ENCODE data around the gene LCLAT1.

Gene LCLAT1

DNA sequence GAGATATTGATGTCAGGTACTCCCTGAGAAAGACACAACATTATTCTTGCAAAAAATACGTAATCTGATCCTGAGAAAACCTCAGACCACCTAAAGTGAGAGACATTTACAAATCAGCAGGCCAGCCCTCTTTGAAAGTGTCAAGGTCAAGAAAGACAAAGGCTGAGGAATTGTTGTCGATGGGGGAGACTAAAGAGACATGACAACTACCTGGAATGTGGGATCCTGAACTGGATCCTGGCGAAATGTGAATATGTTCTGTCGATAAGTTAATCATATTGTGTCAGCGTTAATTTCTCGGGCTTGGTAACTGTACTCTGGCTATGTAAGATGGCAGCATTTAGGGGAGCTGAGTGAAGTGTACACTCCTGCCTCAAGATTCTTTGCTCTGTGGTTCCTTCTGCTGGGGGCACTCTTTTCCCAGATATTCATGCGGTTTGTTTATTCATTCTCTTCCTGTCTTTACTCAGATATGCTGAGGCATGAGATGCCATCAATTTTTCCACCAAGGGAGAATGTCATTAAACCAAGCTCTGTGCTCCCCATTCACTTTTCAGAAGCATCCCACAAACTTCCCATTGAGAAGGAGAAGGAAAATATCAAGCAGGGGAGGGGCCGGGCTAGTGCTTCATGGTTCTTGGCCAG, 205.3 kb downstream of the LCLAT1 start:
- no peaks in the 10 kb centered on the region for H3K36me3 ChIP-seq (ENCODE audit: insufficient read depth, low read depth, low read length)
- H3K9ac ChIP-seq (ENCODE audit: low read depth, low read length) = no peak overlapping the region
- H3K4me1 ChIP-seq (ENCODE audit: insufficient read depth, low read length) = peaks cover 18% of the 10 kb centered on the region

DNA sequence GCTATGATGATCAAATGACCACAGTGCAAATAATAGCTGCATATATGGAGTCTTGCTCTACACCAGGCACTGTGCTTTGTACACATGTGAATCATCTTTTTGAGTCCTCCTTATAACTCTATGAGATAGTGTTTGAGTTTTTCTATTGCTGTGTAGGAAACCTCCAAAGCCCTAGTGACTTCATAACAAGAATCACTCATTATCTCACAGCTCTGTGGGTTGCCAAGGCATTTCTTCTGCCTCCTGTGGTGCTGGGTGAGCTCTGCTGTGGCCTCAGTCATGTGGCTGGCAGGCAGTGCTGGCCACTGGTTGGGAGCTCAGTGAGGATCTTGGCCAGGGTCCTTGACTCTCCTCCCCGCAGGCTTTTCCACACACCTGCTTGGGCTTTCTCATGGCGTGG, 206.8 kb downstream of the LCLAT1 start:
- Histone ChIP-seq H3K9me3 (ENCODE audit: insufficient read depth, low read depth, low read length) (no peaks in the 10 kb centered on the region), H3K27ac (ENCODE audit: low read length) (no peak overlapping the region), H3K4me3 (ENCODE audit: low read length) (no peak overlapping the region), H3K4me1 (ENCODE audit: insufficient read depth, low read length) (peaks cover 18% of the 10 kb centered on the region), H3K9ac (ENCODE audit: low read depth, low read length) (no peak overlapping the region), H3K36me3 (ENCODE audit: insufficient read depth, low read depth, low read length) (no peaks in the 10 kb centered on the region), H3K27me3 (ENCODE audit: insufficient read depth, low read length) (peaks cover 16% of the 10 kb centered on the region)

More for the DNA sequence above, 205.3 kb downstream of the LCLAT1 start:
- no peak overlapping the region for H3K27ac ChIP-seq (ENCODE audit: low read length)
- no peaks in the 10 kb centered on the region for H3K9me3 ChIP-seq (ENCODE audit: insufficient read depth, low read depth, low read length)
- peak overlapping the region; percentile 43; the same call in 1 of the 2 replicates for H3K4me3 ChIP-seq (ENCODE audit: low read length)
- peaks cover 16% of the 10 kb centered on the region for H3K27me3 ChIP-seq (ENCODE audit: insufficient read depth, low read length)

DNA sequence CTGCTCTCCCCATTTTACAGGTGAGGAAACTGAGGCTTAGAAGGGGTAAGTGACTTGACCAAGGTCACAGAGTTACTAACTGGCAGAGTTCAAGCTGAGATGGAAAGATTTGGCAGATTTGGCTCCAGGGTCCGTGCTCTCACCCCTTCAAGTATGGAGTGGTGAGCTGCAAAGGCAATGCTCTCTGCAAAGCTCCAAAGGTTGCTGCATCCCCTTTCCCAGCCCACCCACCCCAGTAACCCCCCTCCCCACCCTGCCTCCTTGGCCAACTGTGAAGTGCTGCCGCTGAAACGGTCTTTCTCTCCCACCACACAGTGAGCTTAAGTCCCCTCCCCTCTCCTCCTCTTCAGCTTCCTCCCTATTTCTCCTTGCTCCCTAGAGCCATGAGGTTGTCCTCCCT, 207.4 kb downstream of the LCLAT1 start:
- no peak overlapping the region for H3K27ac ChIP-seq (ENCODE audit: low read length)
- peaks cover 18% of the 10 kb centered on the region for H3K4me1 ChIP-seq (ENCODE audit: insufficient read depth, low read length)
- H3K36me3 ChIP-seq (ENCODE audit: insufficient read depth, low read depth, low read length) = no peaks in the 10 kb centered on the region
- H3K9me3 ChIP-seq (ENCODE audit: insufficient read depth, low read depth, low read length) = no peaks in the 10 kb centered on the region
- no peak overlapping the region for H3K4me3 ChIP-seq (ENCODE audit: low read length)
- H3K9ac ChIP-seq (ENCODE audit: low read depth, low read length) = no peak overlapping the region
- peaks cover 16% of the 10 kb centered on the region for H3K27me3 ChIP-seq (ENCODE audit: insufficient read depth, low read length)

DNA sequence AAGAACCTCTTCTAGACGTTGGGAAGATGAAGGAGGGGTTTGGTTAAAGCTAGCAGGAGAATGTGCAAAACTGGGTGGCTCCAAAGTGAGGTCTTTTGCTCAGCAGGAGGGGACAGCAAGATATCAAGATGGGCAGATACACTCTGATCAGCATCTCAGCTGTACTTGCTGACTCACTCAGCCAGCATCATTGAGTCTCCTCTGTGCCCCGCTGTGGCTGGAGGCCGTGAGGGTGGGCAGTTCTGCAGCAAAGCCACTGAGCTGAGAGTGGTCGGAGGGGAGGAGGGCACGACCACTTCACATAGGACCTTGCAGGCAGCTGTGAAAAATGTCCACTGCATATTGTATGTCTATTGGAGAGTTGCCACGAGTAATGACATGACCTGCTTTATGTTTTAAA, 208.2 kb downstream of the LCLAT1 start:
- H3K4me3 ChIP-seq (ENCODE audit: low read length) = no peak overlapping the region
- peaks cover 18% of the 10 kb centered on the region for H3K4me1 ChIP-seq (ENCODE audit: insufficient read depth, low read length)
- H3K9ac ChIP-seq (ENCODE audit: low read depth, low read length) = no peak overlapping the region
- H3K36me3 ChIP-seq (ENCODE audit: insufficient read depth, low read depth, low read length) = no peaks in the 10 kb centered on the region
- H3K9me3 ChIP-seq (ENCODE audit: insufficient read depth, low read depth, low read length) = no peaks in the 10 kb centered on the region
- no peak overlapping the region for H3K27ac ChIP-seq (ENCODE audit: low read length)
- peaks cover 16% of the 10 kb centered on the region for H3K27me3 ChIP-seq (ENCODE audit: insufficient read depth, low read length)

DNA sequence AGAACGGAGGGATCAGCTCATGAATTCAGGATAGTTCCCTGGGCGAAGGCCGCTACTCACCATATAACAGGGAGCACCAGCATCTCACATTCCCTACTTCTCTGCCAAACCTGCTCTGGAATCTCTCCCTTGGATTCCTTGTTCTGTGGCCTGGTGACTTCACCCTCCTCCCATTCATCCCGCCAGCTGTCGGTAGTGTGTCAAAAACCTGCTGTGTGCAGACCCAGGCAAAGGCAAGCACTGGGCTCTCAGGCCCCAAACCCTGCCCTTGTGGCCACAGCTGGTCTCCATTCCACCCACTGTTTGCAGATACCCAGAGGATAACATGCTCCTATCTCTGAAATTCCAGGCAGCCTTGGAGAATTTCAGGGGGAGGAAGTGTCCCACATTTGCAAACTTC, 208.6 kb downstream of the LCLAT1 start:
- H3K4me3 ChIP-seq (ENCODE audit: low read length) = no peak overlapping the region
- peaks cover 18% of the 10 kb centered on the region for H3K4me1 ChIP-seq (ENCODE audit: insufficient read depth, low read length)
- H3K36me3 ChIP-seq (ENCODE audit: insufficient read depth, low read depth, low read length) = no peaks in the 10 kb centered on the region
- no peaks in the 10 kb centered on the region for H3K9me3 ChIP-seq (ENCODE audit: insufficient read depth, low read depth, low read length)
- H3K27ac ChIP-seq (ENCODE audit: low read length) = no peak overlapping the region
- H3K27me3 ChIP-seq (ENCODE audit: insufficient read depth, low read length) = peaks cover 16% of the 10 kb centered on the region
- H3K9ac ChIP-seq (ENCODE audit: low read depth, low read length) = no peak overlapping the region

DNA sequence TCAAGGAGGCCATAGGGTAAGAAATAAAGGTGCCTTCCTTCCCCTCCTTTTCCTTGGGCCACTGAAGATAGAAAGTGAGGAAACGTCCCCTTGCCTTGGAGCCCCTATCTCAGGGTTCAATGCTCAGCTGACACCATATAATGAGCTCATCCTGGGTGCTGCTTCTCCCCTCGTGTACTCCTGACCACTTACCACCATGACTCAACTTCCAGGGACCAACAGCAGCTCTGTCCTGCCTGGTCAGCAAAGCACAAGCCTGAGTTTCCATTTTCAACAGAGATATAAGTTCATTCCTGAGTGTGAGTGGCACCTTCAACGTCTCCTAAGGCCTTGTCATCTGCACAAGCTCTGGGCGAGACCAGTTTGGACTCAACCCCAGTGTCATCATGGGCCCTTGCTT, 209.0 kb downstream of the LCLAT1 start:
- Histone ChIP-seq H3K27ac (ENCODE audit: low read length) (no peak overlapping the region), H3K9ac (ENCODE audit: low read depth, low read length) (no peak overlapping the region), H3K27me3 (ENCODE audit: insufficient read depth, low read length) (peaks cover 16% of the 10 kb centered on the region)

DNA sequence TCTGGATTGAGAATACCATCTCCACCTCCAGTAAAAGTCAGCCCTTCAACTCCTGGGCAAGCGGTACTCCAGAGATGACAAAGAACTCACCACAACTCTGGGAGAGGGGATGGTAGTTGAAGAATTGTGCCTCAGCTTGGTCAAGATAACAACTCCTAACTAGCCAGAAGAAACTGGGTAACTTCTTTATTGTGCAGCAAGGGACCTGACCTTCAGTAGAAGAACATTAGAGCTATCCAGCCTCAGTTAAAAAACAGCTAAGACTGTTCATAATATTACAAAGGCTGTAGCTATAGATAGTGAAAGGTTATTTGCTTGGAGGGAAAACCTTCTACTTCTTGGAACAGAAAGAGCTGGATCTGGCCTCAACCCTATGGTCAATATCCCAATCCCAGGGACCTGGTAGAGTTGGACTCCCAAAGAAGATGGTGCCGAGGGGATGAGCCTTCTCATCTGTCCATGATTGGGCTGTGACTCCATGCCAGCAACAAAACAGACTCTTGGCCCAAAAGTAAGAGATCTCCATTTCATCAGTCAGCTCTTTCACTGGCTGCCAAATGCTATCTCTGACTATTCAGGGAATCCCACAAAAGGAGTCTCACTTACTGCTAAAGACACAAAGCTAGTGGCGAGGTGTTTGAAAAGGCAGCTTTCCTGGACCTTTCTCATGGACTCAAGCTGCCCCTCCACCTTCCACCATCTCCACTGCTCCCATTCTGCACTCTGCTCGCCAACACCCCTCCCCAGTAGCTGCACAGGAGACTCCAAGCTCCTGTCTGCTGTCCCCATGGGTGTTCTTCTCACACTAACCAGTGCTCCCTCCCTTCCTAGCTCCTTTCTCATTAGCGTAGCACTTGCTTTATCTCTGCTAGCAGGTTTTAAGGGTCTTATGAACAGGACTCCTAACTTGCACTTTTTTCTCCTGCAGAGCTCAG, 214.4 kb downstream of the LCLAT1 start:
- Histone ChIP-seq H3K27me3 (ENCODE audit: insufficient read depth, low read length) (no peaks in the 10 kb centered on the region), H3K27ac (ENCODE audit: low read length) (no peak overlapping the region), H3K9me3 (ENCODE audit: insufficient read depth, low read depth, low read length) (no peaks in the 10 kb centered on the region), H3K9ac (ENCODE audit: low read depth, low read length) (no peak overlapping the region), H3K36me3 (ENCODE audit: insufficient read depth, low read depth, low read length) (no peaks in the 10 kb centered on the region), H3K4me3 (ENCODE audit: low read length) (no peak overlapping the region), H3K4me1 (ENCODE audit: insufficient read depth, low read length) (no peaks in the 10 kb centered on the region; the same call in 1 of the 2 replicates)

More for the DNA sequence above, 209.0 kb downstream of the LCLAT1 start:
- Histone ChIP-seq H3K36me3 (ENCODE audit: insufficient read depth, low read depth, low read length) (no peaks in the 10 kb centered on the region), H3K4me3 (ENCODE audit: low read length) (no peak overlapping the region), H3K9me3 (ENCODE audit: insufficient read depth, low read depth, low read length) (no peaks in the 10 kb centered on the region), H3K4me1 (ENCODE audit: insufficient read depth, low read length) (peaks cover 18% of the 10 kb centered on the region)

DNA sequence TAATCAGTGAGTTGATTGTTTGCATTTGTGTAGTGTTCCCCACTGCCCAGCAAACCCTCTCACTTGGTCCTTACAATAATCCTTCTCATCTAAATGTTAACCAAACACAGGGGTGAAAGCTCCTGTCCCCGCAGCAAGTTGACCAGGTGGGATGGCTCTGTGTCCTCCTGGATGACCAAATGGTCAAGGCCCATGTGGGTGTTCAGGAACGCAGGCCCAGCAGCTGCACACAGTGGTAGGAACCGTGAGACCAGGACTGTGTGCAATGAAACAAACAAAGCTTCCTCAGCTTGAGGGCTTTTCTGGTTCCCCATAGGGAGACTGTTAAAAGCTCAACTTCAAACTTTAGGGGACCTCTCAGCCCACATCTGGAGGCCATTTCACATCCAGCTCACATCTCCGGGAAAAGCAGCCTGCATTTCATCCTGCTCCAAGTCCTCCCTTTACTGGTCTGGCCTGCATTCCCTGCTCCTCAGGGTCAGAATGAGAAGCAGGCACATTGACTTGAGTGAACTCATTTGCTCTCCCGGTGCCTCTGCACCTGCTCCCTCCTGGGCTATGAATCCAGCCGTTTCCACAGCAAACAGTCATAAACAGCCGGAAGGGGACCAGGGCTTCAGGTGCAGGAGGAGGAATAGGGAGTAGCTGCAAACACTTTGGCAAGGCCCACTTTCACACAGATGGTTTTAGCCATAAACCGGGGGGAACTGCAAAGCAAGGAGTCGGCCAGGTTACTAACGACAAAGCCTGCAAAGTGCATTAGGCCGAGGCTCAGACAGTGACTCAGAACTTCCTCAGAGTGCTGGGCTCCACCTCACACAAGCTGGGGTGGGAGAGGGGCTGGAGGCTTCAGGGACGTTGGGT, 215.5 kb downstream of the LCLAT1 start:
- Histone ChIP-seq H3K27ac (ENCODE audit: low read length) (no peak overlapping the region), H3K27me3 (ENCODE audit: insufficient read depth, low read length) (no peaks in the 10 kb centered on the region), H3K36me3 (ENCODE audit: insufficient read depth, low read depth, low read length) (no peaks in the 10 kb centered on the region), H3K4me1 (ENCODE audit: insufficient read depth, low read length) (no peaks in the 10 kb centered on the region; the same call in 1 of the 2 replicates), H3K9me3 (ENCODE audit: insufficient read depth, low read depth, low read length) (no peaks in the 10 kb centered on the region), H3K9ac (ENCODE audit: low read depth, low read length) (no peak overlapping the region), H3K4me3 (ENCODE audit: low read length) (no peak overlapping the region)

DNA sequence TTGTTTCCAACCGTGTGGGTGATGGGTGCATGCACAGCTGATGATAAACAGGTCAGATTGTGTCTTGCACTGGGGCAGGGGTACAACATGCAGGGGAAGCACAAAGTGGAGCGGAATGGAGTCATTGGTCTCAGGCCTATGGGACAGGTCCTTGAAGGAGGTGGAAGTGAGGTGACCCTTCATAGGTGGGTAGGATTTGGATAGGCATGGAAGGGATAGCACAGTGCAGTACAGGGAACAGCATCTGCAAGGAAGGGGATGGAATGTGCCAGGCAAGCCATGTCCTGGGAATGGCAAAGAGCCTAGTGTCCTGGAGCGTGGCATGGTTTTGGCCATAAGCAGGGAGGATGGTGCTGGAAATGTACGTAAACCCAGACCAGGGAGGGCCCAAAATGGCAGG, 216.3 kb downstream of the LCLAT1 start:
- H3K4me1 ChIP-seq (ENCODE audit: insufficient read depth, low read length) = no peaks in the 10 kb centered on the region; the same call in 1 of the 2 replicates
- H3K27me3 ChIP-seq (ENCODE audit: insufficient read depth, low read length) = no peaks in the 10 kb centered on the region
- H3K36me3 ChIP-seq (ENCODE audit: insufficient read depth, low read depth, low read length) = no peaks in the 10 kb centered on the region
- H3K9ac ChIP-seq (ENCODE audit: low read depth, low read length) = no peak overlapping the region
- no peak overlapping the region for H3K4me3 ChIP-seq (ENCODE audit: low read length)
- H3K27ac ChIP-seq (ENCODE audit: low read length) = no peak overlapping the region
- no peaks in the 10 kb centered on the region for H3K9me3 ChIP-seq (ENCODE audit: insufficient read depth, low read depth, low read length)

DNA sequence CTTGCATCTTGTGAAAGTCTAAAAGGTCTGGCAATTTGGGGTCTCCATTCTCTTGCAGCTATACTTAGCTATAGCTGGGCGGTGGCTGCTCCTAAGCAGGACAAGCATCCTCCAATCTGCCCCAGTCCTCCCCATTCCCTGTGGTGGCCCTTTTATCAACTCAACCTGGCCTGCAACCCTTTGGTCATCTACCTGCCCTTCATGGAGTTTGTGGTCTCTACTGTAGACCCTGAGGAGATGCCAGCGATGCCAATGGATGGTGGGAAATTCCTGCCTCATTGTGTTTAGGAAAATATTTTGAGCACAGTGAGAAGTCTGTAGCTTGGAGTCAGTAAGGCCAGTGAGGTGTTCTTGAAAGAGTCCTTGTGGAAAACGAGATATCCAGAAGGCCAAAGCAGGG, 216.8 kb downstream of the LCLAT1 start:
- H3K9ac ChIP-seq (ENCODE audit: low read depth, low read length) = no peak overlapping the region
- H3K4me1 ChIP-seq (ENCODE audit: insufficient read depth, low read length) = no peaks in the 10 kb centered on the region; the same call in 1 of the 2 replicates
- H3K9me3 ChIP-seq (ENCODE audit: insufficient read depth, low read depth, low read length) = no peaks in the 10 kb centered on the region
- no peak overlapping the region for H3K4me3 ChIP-seq (ENCODE audit: low read length)
- no peaks in the 10 kb centered on the region for H3K27me3 ChIP-seq (ENCODE audit: insufficient read depth, low read length)
- H3K27ac ChIP-seq (ENCODE audit: low read length) = no peak overlapping the region
- H3K36me3 ChIP-seq (ENCODE audit: insufficient read depth, low read depth, low read length) = no peaks in the 10 kb centered on the region

DNA sequence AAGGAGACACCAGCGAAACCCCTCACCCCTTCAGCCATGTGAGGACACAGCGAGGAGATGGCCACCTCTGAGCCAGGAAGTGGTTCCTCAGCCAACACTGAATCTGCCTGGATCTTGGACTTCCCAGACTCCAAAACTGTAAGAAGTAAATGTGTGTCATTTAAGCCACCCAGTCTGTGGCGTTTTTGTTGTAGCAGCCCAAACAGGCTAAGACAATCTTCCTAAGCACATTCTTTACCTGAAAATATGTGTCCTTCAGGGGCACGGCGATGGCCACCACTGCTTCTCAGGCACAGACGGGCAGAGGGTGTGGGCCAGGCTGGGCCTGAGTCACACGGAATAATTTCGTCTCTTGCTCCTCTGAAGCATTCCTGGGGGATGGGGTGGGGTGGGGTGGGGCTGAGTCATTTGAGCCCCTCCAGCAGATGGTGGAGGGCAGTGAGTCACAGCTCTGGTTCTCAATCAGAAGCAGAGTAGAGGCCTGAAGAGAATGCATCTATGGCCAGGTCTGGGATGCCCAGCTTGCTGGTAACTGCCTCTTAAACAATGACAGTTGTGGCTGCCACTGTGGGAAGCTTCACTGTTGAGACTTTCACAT, 217.8 kb downstream of the LCLAT1 start:
- H3K4me1 ChIP-seq (ENCODE audit: insufficient read depth, low read length) = no peaks in the 10 kb centered on the region; the same call in 1 of the 2 replicates
- no peak overlapping the region for H3K27ac ChIP-seq (ENCODE audit: low read length)
- no peak overlapping the region for H3K4me3 ChIP-seq (ENCODE audit: low read length)
- no peaks in the 10 kb centered on the region for H3K27me3 ChIP-seq (ENCODE audit: insufficient read depth, low read length)
- no peak overlapping the region for H3K9ac ChIP-seq (ENCODE audit: low read depth, low read length)
- H3K9me3 ChIP-seq (ENCODE audit: insufficient read depth, low read depth, low read length) = peaks cover 10% of the 10 kb centered on the region
- H3K36me3 ChIP-seq (ENCODE audit: insufficient read depth, low read depth, low read length) = no peaks in the 10 kb centered on the region
